Activated CD4-positive, CD25-positive, alpha-beta regulatory T cell treated with anti-CD3 and anti-CD28 coated beads, Interleukin-2, amount 50 U/mL, for 24 hours (primary cell): ENCODE results near the gene ARFGEF3.

ENCODE experiments used
- ATAC-seq, 2 donors: fragments of 150-1000 bp; cut with Tn5 transposase; one replicate each; pipeline ENCODE4 v1.10.0; 2021; ENCODE audit warnings: mild to moderate bottlenecking in 1 of 2, moderate library complexity in 1 of 2

Gene ARFGEF3

GRCh38 chr6:138218449-138218848, 56.7 kb downstream of the ARFGEF3 start, which contains the start of gene PBOV1:
TSS of gene PBOV1 (minus strand) at chr6:138218491. CDS start at chr6:138218395, 96 bp downstream.
- no peak for ATAC-seq

- ATAC-seq, result no peak
These were observed 57.7 kb downstream of the ARFGEF3 start for GRCh38 chr6:138219398-138219797.

- ATAC-seq, result no peak
These were observed 58.2 kb downstream of the ARFGEF3 start for GRCh38 chr6:138219901-138220300.

- no peak for ATAC-seq
These were observed 61.3 kb downstream of the ARFGEF3 start for GRCh38 chr6:138222901-138223546.

- ATAC-seq, result no peak
These were observed 64.2 kb downstream of the ARFGEF3 start for GRCh38 chr6:138225953-138226352.

GRCh38 chr6:138226700-138227315, 65.1 kb downstream of the ARFGEF3 start:
- ATAC-seq, result no peak

- ATAC-seq, result no peak
These were observed 65.6 kb downstream of the ARFGEF3 start for GRCh38 chr6:138227316-138227781.

GRCh38 chr6:138229072-138229471, 67.3 kb downstream of the ARFGEF3 start:
- no peak for ATAC-seq

GRCh38 chr6:138229663-138230179, 68.0 kb downstream of the ARFGEF3 start:
- no peak for ATAC-seq

- ATAC-seq, result no peak
These were observed 68.5 kb downstream of the ARFGEF3 start for GRCh38 chr6:138230221-138230620.

GRCh38 chr6:138230759-138231380, 69.1 kb downstream of the ARFGEF3 start:
- no peak for ATAC-seq

- no peak for ATAC-seq
These were observed 69.7 kb downstream of the ARFGEF3 start for GRCh38 chr6:138231381-138231886.

- no peak for ATAC-seq
These were observed 72.6 kb downstream of the ARFGEF3 start for GRCh38 chr6:138234363-138234762.

- ATAC-seq, result no peak
These were observed 73.5 kb downstream of the ARFGEF3 start for GRCh38 chr6:138235205-138235604.

GRCh38 chr6:138235693-138236092, 74.0 kb downstream of the ARFGEF3 start:
- no peak for ATAC-seq

- no peak for ATAC-seq
These were observed 75.7 kb downstream of the ARFGEF3 start for GRCh38 chr6:138237463-138237862.

GRCh38 chr6:138238368-138238767, 76.6 kb downstream of the ARFGEF3 start:
- no peak for ATAC-seq

- ATAC-seq, result no peak
These were observed 78.0 kb downstream of the ARFGEF3 start for GRCh38 chr6:138239774-138240173.

- no peak for ATAC-seq
These were observed 78.9 kb downstream of the ARFGEF3 start for GRCh38 chr6:138240476-138241245.

- ATAC-seq, result no peak
These were observed 79.6 kb downstream of the ARFGEF3 start for GRCh38 chr6:138241381-138241780.

GRCh38 chr6:138241934-138242333, 80.2 kb downstream of the ARFGEF3 start:
- no peak for ATAC-seq

GRCh38 chr6:138242987-138243592, 81.4 kb downstream of the ARFGEF3 start:
- no peak for ATAC-seq
